GM21737 (cell line): ENCODE data around the gene SLC25A33.

Source experiments
- ATAC-seq: cut with Tn5 transposase; IDR thresholded peaks from one replicate; pipeline ENCODE4 v1.9.1; 2021; ENCODE audit warnings: mild to moderate bottlenecking, moderate library complexity; ENCODE audit not compliant: unreplicated experiment

SLC25A33 gene

DNA sequence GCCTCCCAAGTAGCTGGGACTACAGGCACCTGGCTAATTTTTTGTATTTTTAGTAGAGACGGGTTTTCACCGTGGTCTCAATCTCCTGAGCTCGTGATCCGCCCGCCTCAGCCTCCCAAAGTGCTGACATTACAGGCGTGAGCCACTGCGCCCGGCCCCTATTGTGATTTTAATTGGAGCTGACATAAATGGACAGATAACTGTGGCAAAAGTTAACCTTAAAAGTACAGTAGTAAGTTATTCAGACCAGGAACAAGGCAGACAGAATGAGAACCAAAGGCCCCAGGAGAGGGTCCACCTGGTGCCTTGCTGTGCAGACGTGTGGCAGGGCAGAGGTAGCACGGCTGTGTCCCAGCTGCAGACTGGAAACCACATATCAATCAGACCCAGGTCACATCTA lies 60.5 kb downstream of the SLC25A33 start:
- ATAC-seq = no peak

DNA sequence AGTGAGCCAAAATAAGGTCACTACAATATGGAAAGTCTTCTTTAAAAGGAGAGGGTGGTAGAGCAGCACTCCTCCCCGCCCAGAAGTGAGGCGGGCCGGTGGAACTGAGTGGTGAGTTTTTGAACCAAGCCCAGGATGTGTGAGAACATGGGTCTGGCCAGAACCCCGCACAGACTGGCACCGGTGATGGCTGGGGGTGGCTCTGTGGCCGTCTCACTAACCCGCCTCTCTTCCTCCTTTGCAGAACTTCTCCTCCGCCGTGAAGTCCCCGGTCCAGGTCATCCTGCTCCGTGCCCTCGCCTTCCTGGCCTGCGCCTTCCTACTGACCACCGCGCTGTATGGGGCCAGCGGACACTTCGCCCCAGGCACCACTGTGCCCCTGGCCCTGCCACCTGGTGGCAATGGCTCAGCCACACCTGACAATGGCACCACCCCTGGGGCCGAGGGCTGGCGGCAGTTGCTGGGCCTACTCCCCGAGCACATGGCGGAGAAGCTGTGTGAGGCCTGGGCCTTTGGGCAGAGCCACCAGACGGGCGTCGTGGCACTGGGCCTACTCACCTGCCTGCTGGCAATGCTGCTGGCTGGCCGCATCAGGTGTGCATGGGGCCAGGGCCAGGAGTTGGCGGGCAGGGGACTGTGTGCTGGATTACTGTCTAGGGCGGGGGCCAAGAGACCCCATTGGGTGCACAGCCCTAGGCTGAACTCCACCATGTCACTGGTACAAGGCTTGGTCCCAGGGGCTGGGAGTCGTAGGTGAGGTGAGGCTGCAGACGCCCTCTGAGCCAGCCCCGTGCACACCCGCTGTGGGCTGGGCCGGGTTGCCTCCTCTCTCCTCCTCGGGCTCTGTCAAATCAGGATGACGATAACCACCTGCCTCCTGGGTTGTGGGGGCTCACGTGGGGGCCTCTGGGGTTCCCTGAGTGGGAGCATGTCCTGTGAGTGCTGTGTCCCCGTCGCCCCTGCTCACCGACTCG lies 61.9 kb downstream of the SLC25A33 start:
- no peak for ATAC-seq

DNA sequence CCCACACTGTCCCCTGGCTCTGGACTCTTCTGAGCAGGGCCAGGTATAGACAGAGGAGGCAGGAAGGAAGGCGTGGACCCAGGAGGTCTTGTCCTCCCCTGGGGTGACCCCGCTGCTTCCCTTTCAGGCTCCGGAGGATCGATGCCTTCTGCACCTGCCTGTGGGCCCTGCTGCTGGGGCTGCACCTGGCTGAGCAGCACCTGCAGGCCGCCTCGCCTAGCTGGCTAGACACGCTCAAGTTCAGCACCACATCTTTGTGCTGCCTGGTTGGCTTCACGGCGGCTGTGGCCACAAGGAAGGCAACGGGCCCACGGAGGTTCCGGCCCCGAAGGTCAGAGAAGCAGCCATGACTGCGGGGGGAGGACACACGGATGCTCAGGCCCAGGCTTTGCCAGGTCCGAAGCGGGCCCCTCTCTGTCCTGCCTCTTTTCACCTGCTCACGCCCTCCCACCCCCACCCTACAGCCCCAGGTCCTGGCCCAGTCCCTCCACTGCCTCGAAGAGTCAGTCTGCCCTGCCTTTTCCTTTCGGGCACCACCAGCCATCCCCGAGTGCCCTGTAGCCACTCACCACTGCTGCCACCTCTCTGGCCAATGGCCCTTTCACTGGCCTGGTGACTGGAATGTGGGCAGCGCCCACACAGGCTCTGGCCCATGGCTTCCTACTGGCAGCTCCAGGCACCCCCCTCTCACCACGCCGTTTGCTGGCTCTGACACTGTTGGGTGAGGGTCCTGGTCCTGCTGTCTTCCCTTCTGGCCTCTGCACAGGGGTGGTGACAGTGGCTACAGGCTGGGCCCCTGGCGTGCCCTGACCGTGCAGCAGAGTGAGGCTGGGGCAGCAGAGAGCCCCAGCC lies 62.9 kb downstream of the SLC25A33 start:
- ATAC-seq = no peak

DNA sequence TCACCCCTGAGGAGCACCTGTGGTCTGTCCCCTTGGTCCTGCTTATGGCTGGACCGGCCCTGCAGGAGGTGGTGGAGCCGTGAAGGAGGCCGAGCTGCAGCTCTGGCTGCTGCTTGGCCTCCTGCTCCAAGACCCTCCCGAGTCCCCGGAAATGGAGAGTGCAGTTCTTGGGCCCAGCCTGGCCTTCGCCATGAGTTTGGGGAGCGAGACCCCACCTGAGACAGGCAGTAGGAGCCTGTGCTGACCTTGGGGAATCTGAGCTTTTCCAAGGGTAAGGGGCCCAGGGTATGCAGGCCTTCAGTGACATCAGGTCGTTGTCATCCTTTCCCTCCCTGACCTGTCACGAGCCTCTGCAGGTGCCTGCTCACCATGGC lies 63.5 kb downstream of the SLC25A33 start:
- ATAC-seq = no peak

DNA sequence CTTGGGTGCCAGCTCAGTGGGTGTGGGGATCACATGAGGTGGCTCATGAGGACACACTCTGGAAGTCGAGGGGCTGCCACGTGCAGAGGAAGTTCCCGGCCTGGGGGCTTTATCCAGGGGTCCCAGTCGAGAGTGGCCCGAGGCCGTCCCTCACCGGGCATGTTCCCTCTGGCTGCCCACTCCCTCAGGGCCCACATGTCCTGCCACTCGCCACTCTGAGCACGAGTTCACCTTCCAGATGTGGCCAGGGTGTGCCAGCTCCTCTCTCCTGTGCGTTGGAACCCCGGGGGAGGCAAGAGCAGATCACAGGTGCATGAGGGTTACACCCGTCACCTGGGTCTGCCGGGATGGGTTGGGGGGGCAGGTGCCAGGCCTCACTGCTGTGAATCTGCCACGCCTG lies 64.0 kb downstream of the SLC25A33 start:
- ATAC-seq = no peak

DNA sequence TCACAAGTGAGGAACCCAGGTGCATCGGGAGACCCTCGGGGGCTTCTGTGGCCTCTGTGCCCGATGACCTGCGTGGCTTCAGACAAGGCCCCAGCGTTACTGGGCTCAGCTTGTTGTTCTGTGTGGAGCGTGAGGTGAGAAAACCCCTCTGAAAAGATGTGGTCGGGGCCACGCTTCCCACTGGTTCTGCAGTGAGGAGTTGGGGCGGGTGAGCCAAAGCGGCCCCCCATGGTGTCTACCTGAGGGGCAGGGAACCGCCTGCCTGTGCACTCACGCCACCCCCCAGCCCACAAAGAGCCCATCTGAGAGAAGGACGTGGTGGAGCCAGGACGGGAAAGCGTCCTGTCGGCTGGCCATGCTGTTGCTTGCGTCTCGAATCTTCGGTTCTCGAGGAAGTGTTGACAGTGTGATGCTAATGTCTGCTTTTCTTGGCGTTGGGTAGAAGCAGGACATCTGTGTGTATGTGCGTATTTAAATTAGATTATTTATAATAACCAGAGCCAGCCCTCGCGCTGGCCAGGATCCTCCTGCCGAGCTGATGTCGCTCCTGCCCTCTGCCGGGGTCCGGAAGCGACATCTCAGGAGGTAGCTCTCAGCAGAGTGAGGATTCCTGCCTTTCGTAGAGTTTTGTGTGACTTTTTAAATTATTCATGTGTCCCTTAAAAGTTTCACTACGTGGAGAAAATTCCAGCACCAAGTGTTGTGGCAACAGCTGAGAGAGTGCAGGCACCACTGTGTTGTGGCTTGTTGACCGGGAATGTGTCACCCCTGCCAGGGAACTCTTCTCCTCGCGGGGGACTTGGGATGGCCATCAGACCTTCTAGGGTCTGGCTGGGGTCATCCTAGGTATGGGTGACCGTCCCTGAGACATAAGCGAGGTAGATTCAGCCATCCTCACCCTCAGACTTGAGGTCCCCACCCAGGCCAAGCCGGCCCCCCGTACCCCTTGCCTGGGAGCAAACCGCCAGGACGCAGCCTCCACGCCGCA lies 64.8 kb downstream of the SLC25A33 start:
- no peak for ATAC-seq

DNA sequence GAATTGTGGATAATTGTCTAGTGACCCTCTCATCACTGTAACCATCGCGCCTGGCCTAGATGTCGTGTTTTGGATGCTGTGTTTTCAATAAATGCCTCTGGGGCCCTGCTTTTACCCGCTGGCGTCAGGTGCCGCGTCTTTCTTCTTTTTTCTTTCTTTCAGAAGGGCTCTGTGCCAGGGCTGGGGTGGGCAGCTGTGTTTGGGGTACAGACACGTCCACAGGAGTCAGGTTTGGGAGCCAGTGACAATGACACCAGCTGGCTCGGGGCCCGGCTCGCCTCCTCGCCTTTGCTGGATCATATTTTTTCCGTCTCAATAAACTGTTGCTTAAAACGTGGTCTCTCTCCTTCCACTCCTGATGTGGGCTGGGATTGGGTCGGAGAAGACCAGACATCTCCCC lies 65.6 kb downstream of the SLC25A33 start:
- ATAC-seq = no peak

DNA sequence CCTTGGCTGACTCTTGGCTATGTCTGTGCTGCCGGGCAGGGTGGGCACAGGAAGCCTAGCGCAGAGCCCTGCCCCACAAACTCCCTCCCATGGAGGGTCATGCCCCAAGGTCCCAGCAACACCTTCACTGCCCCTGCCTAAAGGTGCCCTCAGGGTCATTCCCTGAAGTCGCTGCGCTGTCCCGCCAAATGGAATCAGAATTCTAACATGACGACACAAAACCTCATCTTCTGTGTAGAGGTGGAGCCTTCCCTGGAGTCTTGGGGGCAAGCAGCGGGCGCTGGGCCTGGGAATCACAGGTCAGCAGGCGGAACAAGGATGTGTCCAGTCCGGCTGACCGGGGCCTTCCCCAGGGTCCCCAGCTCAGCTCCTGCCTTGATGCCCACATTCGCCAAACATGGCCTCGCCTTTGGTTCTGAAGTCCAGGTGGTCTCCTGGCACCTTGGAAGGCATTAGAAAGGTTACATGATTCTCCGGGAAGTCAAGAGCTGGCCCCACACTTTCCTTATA lies 66.7 kb downstream of the SLC25A33 start:
- ATAC-seq = no peak

DNA sequence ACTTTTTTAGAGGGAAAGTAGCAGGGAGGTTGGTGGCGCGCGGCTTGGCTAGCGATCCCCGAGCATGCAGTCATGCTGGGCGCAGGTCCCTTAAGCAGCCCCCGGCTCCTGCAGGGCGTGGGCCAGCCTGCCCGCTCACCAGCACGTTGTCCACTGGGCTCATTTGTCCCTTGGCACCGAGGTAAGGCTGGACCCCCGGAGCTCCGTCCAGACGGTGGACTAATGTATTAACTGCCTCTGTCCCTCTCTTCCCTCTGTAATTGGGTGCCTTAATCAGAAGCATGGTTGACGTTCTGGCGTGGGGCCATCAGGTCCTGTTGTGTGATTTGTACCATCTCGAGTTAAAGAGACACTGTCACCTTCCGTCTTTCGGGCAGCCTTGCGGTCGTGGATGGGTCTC lies 67.2 kb downstream of the SLC25A33 start:
- no peak for ATAC-seq

DNA sequence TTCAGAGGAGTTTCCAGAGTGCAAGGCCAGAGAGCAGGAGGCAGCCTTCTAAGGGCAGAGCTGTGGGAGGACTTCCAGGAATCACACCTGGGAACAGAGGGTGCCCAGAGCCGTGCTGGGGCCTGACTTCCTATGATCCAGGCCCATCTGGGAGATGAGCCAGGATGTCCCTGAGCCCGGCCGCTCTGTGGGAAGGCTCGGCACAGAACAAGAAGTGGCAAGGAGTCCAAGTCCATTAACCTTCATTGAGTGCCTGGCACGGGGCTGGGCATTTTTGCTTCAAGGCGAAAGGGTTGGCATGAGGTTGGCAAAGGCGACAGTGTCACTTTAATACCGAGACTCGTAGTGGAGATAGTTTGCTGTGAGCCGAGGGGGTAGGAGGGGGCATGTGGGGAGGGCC lies 67.7 kb downstream of the SLC25A33 start:
- ATAC-seq = no peak

DNA sequence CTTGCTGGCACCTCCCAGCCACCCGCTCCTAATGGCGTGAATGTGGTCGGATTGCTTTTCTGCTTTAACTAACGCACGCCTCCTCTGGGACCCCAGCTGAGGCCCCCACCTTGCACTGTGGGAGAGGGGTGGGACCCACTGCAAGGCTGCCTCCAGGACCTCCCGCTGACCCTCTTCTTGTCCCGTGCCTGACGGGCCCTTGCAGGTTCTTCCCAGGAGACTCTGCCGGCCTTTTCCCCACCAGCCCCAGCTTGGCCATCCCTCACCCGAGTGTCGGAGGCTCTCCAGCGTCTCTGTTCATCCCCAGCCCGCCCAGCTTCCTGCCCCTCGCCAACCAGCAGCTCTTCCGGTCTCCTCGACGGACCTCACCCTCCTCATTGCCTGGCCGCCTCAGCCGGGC lies 68.1 kb downstream of the SLC25A33 start:
- no peak for ATAC-seq

DNA sequence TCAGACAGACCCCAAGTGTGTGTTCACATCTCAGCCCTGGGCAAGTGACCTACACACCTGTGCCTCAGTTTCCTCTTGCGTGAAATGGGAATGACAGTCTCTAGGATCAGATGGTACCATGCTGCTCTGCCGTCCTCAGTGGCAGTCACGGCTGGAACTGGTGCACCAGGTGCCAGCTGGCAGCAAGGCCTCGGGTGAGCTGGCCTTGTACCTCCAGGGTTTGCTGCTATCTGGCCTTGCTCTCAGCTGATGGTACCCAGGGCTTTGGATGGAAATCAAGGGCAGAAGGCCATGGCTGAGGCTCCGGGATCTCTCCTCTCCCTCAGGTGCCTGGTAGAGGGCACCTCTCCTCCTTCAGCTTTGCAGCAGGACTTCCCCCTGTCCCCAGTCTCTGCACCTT lies 70.7 kb downstream of the SLC25A33 start:
- no peak for ATAC-seq

DNA sequence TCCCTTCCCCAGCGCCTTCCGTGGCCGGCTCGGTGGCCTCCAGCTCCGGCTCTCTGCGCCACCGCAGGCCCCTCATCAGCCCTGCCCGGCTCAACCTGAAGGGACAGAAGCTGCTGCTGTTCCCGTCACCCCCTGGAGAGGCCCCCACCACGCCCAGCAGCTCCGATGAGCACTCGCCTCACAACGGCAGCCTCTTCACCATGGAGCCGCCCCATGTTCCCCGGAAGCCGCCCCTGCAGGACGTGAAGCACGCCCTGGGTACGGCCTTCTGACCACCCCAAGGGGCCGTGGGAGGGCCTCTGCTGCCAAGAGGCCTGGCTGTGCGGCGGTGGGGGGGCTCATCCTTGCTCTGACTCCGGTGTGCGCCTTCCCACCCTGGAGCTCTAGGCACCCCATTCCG lies 71.3 kb downstream of the SLC25A33 start:
- ATAC-seq = no peak

DNA sequence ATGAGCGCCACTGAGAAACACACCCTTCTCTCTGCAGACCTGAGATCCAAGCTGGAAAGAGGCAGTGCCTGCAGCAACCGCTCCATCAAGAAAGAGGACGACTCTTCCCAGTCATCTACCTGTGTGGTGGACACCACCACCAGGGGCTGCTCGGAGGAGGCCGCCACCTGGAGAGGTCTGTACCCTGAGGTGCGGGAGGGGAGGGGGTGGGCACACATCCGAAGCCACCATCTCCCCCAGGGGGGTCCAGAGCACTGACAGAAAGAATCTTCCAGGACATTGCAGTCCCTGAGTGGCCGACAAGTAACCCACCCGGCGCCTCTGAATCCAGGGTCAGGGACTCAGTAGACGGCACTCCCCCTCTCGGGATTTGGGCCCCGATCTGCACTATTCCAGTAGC lies 72.5 kb downstream of the SLC25A33 start:
- no peak for ATAC-seq

DNA sequence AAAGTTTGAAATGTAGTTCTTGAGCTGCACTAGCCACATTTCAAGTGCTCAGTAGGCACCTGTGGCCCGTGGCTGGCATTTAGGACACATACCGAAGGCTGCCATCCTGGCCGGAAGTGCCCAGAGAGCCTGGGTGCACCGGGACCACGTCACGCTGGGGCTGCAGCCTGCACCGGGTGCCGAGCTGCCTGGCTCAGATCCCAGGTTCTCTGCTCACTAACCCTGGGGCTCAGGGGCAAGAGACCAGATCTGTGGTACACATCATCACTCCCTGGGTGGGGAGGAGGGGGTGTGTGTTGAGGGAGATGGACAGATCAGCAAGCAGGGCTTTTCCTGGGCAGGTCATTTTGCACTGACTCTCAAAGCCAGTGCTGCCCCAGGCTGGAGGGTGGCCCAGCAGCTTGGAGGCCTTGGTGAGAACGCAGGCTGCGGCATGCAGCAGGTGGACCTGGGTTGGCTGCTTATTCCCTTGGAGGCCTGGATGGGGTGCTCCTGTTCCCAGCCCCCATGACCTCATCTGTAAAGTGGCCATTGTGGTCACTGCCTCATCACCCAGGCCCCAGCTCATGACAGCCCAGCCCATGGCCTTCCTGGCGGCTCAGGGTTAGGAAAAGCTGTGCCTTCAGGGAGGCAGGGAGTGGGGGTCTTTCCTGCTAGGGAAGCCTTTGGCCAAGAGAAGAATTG lies 73.0 kb downstream of the SLC25A33 start:
- ATAC-seq = no peak

DNA sequence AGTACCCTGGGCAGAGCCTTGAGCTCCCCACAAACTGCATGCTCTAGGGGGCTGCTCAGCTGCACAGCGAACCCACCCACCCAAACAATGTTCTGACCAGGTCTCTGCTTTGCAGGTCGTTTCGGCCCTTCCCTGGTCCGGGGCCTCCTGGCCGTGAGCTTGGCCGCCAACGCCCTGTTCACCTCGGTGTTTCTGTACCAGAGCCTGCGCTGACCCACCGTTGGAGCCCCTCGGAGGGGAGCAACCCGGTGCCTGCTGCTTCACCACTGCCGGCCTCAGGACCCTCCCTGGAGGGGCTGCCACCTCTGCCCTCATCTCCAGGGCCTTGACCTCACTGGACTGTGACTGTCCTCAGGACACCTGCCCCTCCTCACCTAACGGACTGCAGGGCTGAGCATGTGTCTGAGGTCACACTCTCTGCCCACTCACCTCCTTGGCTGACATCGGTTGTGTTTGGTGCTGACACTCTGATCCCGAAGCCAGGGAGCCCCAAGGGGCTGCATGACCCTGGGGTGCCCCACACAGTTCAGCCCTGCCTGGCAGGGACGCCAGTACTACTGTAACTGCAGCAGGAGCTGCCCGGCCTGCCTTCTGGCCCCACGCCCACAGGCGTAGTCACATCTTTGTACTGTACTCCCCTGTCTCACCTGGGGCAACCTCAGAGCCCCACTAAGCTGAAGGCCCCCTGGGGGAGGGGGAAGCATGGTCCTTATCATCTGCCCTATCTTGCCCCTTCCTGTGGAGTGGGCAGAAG lies 73.8 kb downstream of the SLC25A33 start:
- no peak for ATAC-seq

DNA sequence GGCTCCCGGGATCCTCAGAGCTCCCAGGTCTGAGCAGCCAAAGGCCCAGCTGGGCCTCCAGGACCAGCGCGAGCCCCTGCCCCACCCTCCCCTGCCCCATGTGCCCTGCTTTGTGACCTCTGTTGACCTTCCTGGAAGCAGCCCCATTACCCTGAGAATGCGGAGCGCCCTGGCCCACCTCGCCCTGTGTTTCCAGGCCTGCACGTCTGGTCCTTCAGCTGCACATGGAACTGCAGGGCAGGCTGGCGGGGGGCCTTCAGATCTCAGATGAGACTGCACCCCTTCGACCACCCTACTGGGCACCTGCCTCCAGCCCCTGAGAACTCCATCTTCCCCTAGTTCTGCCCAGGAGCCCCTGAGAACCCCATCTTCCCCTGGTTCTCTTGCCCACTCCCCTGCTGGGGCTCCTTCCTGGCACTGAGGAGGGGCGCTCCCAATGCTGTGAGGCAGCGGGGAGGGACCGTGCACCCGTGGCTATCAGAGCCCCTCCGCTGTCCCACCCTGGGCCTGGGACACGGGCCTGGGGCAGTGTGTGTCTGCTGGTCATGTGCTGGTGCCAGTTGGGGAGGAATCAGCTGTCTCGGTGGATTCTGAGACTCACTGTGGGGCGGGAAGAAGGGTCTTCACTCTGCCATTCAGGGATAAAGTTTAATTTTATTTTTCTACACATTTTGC lies 74.5 kb downstream of the SLC25A33 start:
- ATAC-seq = no peak

DNA sequence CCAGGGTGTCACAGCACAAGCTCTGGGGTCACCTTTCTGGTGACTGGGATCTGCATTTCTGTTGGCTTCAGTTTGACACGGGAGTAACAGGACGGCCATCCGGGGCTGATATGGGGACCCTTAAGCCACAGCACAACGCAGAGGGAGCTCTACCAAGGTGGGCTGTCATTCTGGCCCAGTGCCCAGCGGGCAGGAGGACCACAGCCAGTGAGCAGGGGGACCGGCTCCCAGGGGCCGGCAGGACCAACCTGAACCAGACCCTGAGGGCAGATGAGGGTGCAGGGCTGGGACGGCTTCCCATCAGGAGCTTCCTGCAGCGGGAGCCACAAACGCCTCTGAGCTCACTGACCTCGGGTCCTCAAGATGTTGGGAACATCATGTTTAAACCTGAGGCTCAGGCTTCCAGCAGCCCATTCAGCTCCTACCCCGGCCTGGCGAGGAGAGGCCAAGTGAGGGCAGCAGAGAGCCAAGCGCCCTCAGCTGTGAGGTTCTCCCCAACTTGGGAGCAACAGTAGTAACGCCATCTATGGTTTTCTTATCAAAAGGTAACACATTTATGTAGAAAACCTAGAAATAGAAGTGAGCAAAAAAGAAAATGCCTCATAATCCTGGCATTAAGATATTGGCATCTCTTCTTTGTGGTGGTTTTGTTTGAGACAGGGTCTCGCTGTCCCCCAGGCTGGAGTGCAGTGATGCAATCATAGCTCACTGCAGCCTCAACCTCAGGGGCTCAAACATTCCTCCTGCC lies 76.2 kb downstream of the SLC25A33 start:
- ATAC-seq = no peak
